Measurements from ENCODE around the gene LIN28B. TPM values are rescaled to one million over a fixed set of nuclear protein-coding genes. Genes with fewer than 3 reads are reported as not detected.

The LIN28B gene
- polyA plus RNA-seq, 1 experiment, result not detected

GRCh38 chr6:104929353-104929752 lies 27.6 kb upstream of the LIN28B start:
- no peaks in the 10 kb centered on the region for H3K36me3 ChIP-seq (ENCODE audit: control insufficient read depth, insufficient read depth, low read length)
- ChIA-PET POLR2A (no interaction called here), CTCF (no interaction called here)
- H3K4me3 ChIP-seq (ENCODE audit: low read depth, low read length), result no peak overlapping the region
- H3K27me3 ChIP-seq (ENCODE audit: control insufficient read depth, insufficient read depth, low read length), result peaks cover 4% of the 10 kb centered on the region; the same call in 1 of the 2 replicates
- DNase-seq (ENCODE audit: low read depth), result no peak
- TF ChIP-seq, protein P1, sequence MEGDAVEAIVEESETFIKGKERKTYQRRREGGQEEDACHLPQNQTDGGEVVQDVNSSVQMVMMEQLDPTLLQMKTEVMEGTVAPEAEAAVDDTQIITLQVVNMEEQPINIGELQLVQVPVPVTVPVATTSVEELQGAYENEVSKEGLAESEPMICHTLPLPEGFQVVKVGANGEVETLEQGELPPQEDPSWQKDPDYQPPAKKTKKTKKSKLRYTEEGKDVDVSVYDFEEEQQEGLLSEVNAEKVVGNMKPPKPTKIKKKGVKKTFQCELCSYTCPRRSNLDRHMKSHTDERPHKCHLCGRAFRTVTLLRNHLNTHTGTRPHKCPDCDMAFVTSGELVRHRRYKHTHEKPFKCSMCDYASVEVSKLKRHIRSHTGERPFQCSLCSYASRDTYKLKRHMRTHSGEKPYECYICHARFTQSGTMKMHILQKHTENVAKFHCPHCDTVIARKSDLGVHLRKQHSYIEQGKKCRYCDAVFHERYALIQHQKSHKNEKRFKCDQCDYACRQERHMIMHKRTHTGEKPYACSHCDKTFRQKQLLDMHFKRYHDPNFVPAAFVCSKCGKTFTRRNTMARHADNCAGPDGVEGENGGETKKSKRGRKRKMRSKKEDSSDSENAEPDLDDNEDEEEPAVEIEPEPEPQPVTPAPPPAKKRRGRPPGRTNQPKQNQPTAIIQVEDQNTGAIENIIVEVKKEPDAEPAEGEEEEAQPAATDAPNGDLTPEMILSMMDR (IDR thresholded peaks at IDR 0.05; ENCODE audit: insufficient read depth, low read depth, low read length), result no peak

- DNase-seq (ENCODE audit: low read depth), result no peak
- POLR2A ChIA-PET, result no interaction called here
- TF ChIP-seq, protein P1 (IDR thresholded peaks at IDR 0.05; ENCODE audit: insufficient read depth, low read depth, low read length), result no peak
- Histone ChIP-seq H3K36me3 (ENCODE audit: control insufficient read depth, insufficient read depth, low read length) (no peaks in the 10 kb centered on the region), H3K27me3 (ENCODE audit: control insufficient read depth, insufficient read depth, low read length) (peaks cover 4% of the 10 kb centered on the region; the same call in 1 of the 2 replicates), H3K4me3 (ENCODE audit: low read depth, low read length) (no peak overlapping the region)
- CTCF ChIA-PET, result interaction anchor here (0.9 kb wide), 1 partner anchor 108 kb away, joined by 3 read pairs; no protein-coding TSS in a partner anchor
Observed at GRCh38 chr6:104930939-104931338, 26.0 kb upstream of the LIN28B start.

GRCh38 chr6:104936766-104937535 lies 20.0 kb upstream of the LIN28B start:
- H3K27me3 ChIP-seq (ENCODE audit: control insufficient read depth, insufficient read depth, low read length), result peaks cover 11% of the 10 kb centered on the region
- TF ChIP-seq, protein P1 (IDR thresholded peaks at IDR 0.05; ENCODE audit: insufficient read depth, low read depth, low read length), result no peak

DNA sequence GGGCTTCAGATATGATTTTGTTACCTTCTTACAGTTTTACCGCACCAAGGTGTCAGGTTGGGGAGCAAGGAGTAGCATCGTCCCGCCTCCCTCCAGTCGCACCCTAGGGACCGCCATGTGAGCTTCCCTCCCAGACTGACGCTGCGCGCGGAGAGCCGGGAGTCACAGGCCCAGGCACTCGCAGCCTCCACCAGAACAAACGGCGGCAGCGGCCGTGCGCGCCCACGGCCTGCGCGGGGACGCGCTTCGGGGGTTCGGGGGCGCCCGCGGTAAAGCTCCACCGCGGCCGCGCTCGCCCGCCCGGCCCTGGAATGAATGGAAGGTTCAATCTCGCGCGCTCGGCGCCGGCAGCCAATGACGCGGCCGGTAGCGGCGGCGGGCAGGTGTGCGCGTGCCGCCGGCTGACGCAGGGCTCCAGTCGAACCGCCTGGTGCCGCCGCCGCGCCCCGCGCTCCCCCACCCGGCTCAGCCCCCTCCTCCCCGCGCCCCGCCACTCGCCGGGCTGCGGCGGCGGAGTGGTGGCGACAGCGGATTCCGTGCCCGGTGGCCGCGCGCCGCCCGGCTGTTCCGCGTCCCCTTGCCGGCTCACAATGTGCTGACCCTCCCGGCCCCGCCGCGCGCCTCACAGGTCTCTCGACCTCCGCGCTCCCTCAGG lies 16.5 kb upstream of the LIN28B start:
- H3K27me3 ChIP-seq (ENCODE audit: control insufficient read depth, insufficient read depth, low read length), result peaks cover 9% of the 10 kb centered on the region
- ChIA-PET POLR2A (no interaction called here), CTCF (interaction anchor here (0.9 to 1.1 kb wide), 3 partner anchors 9 to 137 kb away, joined by 3 to 4 read pairs (median 3); no protein-coding TSS in a partner anchor)
- H3K4me3 ChIP-seq (ENCODE audit: low read depth, low read length), result peak overlapping the region; percentile 43
- no peak for DNase-seq (ENCODE audit: low read depth)
- TF ChIP-seq, protein P1 (IDR thresholded peaks at IDR 0.05; ENCODE audit: insufficient read depth, low read depth, low read length), result no peak
- H3K36me3 ChIP-seq (ENCODE audit: control insufficient read depth, insufficient read depth, low read length), result no peaks in the 10 kb centered on the region

More at GRCh38 chr6:104936766-104937535, 20.0 kb upstream of the LIN28B start:
- ChIA-PET POLR2A (no interaction called here), CTCF (interaction anchor here (0.6 kb wide), 1 partner anchor 10 kb away, joined by 3 read pairs; no protein-coding TSS in a partner anchor)
- Histone ChIP-seq H3K36me3 (ENCODE audit: control insufficient read depth, insufficient read depth, low read length) (no peaks in the 10 kb centered on the region), H3K4me3 (ENCODE audit: low read depth, low read length) (no peak overlapping the region)
- DNase-seq (ENCODE audit: low read depth), result no peak

Data from BJ (cell line).